RWPE1 (cell line): ENCODE data around the gene TOMM20.

Source experiments
- CTCF ChIA-PET: fragments of 350-600 bp; sonication (Branson Sonifier 250); formaldehyde crosslinking; extraction: SDS; loops from one replicate; lab custom pipeline; 2021; lab: Yijun Ruan, JAX
- POLR2A ChIA-PET: fragments of 400-600 bp; formaldehyde crosslinking; extraction: SDS; loops from one replicate; lab custom pipeline; 2020; ENCODE audit warnings: antibody characterized with exemption; ENCODE audit not compliant: low non-redundant PET; lab: Yijun Ruan, JAX
- DNase-seq: peaks from one replicate; pipeline ENCODE4 v3.0.0; 2012; ENCODE audit warnings: low spot score
- H3K27ac ChIP-seq: fragments of 450-650 bp; 2 replicates; pipeline ENCODE4 v1.5.1; 2017
- TF ChIP-seq, protein P1 (sequence below): fragments of 450-650 bp; conservative IDR thresholded peaks from 2 replicates; pipeline ENCODE4 v1.5.1; 2017; ENCODE audit warnings: low read depth, mild to moderate bottlenecking

The TOMM20 gene

GRCh38 chr1:235142991-235143390 lies 14.4 kb upstream of the TOMM20 start:
- ChIA-PET CTCF (no interaction called here), POLR2A (no interaction called here)
- no peak for DNase-seq
- H3K27ac ChIP-seq: no peak overlapping the region
- TF ChIP-seq, protein P1, sequence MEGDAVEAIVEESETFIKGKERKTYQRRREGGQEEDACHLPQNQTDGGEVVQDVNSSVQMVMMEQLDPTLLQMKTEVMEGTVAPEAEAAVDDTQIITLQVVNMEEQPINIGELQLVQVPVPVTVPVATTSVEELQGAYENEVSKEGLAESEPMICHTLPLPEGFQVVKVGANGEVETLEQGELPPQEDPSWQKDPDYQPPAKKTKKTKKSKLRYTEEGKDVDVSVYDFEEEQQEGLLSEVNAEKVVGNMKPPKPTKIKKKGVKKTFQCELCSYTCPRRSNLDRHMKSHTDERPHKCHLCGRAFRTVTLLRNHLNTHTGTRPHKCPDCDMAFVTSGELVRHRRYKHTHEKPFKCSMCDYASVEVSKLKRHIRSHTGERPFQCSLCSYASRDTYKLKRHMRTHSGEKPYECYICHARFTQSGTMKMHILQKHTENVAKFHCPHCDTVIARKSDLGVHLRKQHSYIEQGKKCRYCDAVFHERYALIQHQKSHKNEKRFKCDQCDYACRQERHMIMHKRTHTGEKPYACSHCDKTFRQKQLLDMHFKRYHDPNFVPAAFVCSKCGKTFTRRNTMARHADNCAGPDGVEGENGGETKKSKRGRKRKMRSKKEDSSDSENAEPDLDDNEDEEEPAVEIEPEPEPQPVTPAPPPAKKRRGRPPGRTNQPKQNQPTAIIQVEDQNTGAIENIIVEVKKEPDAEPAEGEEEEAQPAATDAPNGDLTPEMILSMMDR: no peak

GRCh38 chr1:235139315-235139714 lies 10.7 kb upstream of the TOMM20 start:
- TF ChIP-seq, protein P1: no peak
- DNase-seq: no peak
- CTCF ChIA-PET: no interaction called here
- POLR2A ChIA-PET: interaction anchor here (0.6 kb wide), 1 partner anchor 9 kb away, joined by 3 read pairs; no protein-coding TSS in a partner anchor
- peak overlapping the region; percentile 11; the same call in 1 of the 2 replicates for H3K27ac ChIP-seq

- no peak for DNase-seq
- ChIA-PET CTCF (interaction anchor here (0.5 kb wide), 1 partner anchor 53 kb away, joined by 3 read pairs; no protein-coding TSS in a partner anchor), POLR2A (interaction anchor here (0.6 kb wide), 1 partner anchor 9 kb away, joined by 3 read pairs; no protein-coding TSS in a partner anchor)
- TF ChIP-seq, protein P1: no peak
- no peak overlapping the region for H3K27ac ChIP-seq
Observed at GRCh38 chr1:235138821-235139220, 10.2 kb upstream of the TOMM20 start.

- DNase-seq: no peak
- ChIA-PET CTCF (interaction anchor here (0.8 kb wide), 1 partner anchor 15 kb away, joined by 4 read pairs; no protein-coding TSS in a partner anchor), POLR2A (no interaction called here)
- TF ChIP-seq, protein P1: no peak
- no peak overlapping the region for H3K27ac ChIP-seq
Observed at GRCh38 chr1:235136111-235136510, 7.5 kb upstream of the TOMM20 start.

GRCh38 chr1:235134171-235134570 lies 5.5 kb upstream of the TOMM20 start:
- CTCF ChIA-PET: no interaction called here
- TF ChIP-seq, protein P1: no peak
- no peak overlapping the region for H3K27ac ChIP-seq
- POLR2A ChIA-PET: interaction anchor here (0.5 kb wide), 1 partner anchor 11 kb away, joined by 4 read pairs; no protein-coding TSS in a partner anchor
- DNase-seq: no peak

GRCh38 chr1:235133086-235133485 lies 4.4 kb upstream of the TOMM20 start:
- CTCF ChIA-PET: no interaction called here

More at GRCh38 chr1:235133086-235133485, 4.4 kb upstream of the TOMM20 start:
- POLR2A ChIA-PET: no interaction called here
- TF ChIP-seq, protein P1: no peak
- no peak for DNase-seq
- no peak overlapping the region for H3K27ac ChIP-seq
